Peyer's patch (tissue), 4 donors: Measurements from ENCODE around the gene KCNMA1. TPM values are rescaled to one million over a fixed set of nuclear protein-coding genes. Genes with fewer than 3 reads are reported as not detected.

Source experiments
- DNase-seq, 3 donors: peaks; one replicate each; pipeline ENCODE4 v3.0.0-alpha.2; 2017 to 2019
- H3K27ac ChIP-seq, 4 donors: fragments of 200-600 bp; sonication (generic); one replicate each; pipeline ENCODE4 v1.5.1; 2016 to 2019
- H3K27me3 ChIP-seq, 2 donors: fragments of 200-600 bp; sonication (generic); one replicate each; pipeline ENCODE4 v1.5.1; 2019
- H3K36me3 ChIP-seq, 3 donors: fragments of 200-600 bp; sonication (generic); one replicate each; pipeline ENCODE4 v1.5.1; 2016 to 2019
- H3K4me1 ChIP-seq, 4 donors: fragments of 200-600 bp; sonication (generic); one replicate each; pipeline ENCODE4 v1.5.1; 2016 to 2019
- H3K4me3 ChIP-seq, 4 donors: fragments of 200-600 bp; sonication (generic); 1 replicate in 3 of 4; 2 replicates in 1 of 4; pipeline ENCODE4 v1.5.1; 2016 to 2019; ENCODE audit warnings: mild to moderate bottlenecking in 1 of 4
- H3K9me3 ChIP-seq, 4 donors: fragments of 200-600 bp; sonication (generic); one replicate each; pipeline ENCODE4 v1.5.1; 2016 to 2019; ENCODE audit warnings: mild to moderate bottlenecking in 1 of 4
- POLR2A ChIP-seq, 2 donors: fragments of 450-650 bp; IDR thresholded peaks; one replicate each; pipeline ENCODE4 v1.5.1; 2017; ENCODE audit warnings: antibody characterized with exemption in 2 of 2, mild to moderate bottlenecking in 2 of 2, moderate library complexity in 2 of 2
- total RNA-seq, 4 donors: library from RNA; depleted of rRNA; stranded (reverse); fragments of >200 nt; gene quantifications; one replicate each; pipeline ENCODE4 v1.1.0, GENCODE V29; 2016
- TF ChIP-seq, protein P1 (sequence below), 6 experiments: fragments of 450-650 bp in 4 of 6; fragments of 200-600 bp in 2 of 6; sonication (generic) in 1 of 6; IDR thresholded peaks; one replicate each; pipeline ENCODE4 v1.5.1; 2017 to 2019; ENCODE audit warnings: antibody characterized with exemption in 6 of 6, mild to moderate bottlenecking in 3 of 6, moderate library complexity in 1 of 6

The KCNMA1 gene
- total RNA-seq, 4 donors from 2014 or later: 17.8 to 29.1 (median 23.9) TPM

DNA sequence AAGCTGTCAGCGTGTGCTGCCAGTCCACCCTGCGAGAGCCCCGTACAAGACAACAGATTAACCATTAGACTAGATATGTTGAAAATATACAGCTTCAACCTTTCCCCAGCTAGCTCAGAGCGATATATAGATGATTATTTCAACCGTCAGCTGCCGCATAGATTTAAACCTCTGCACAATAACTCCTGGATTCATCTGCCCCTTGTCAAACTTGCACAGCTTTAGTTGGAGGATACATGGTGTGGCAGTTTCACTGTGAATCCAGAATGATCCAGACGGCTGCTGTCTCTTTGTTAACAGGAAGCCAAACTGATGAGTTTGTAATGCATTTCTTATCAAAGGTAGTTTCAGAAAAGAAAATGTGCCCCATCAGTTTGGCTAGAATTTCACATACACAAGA, 659.7 kb downstream of the KCNMA1 start:
- Histone ChIP-seq H3K27ac (no peak overlapping the region), H3K4me3 (no peak overlapping the region), H3K4me1 (no peaks in the 10 kb centered on the region), H3K36me3 (no peaks in the 10 kb centered on the region), H3K27me3 (no peaks in the 10 kb centered on the region), H3K9me3 (no peaks in the 10 kb centered on the region)
- DNase-seq: no peak
- TF ChIP-seq, protein P1, sequence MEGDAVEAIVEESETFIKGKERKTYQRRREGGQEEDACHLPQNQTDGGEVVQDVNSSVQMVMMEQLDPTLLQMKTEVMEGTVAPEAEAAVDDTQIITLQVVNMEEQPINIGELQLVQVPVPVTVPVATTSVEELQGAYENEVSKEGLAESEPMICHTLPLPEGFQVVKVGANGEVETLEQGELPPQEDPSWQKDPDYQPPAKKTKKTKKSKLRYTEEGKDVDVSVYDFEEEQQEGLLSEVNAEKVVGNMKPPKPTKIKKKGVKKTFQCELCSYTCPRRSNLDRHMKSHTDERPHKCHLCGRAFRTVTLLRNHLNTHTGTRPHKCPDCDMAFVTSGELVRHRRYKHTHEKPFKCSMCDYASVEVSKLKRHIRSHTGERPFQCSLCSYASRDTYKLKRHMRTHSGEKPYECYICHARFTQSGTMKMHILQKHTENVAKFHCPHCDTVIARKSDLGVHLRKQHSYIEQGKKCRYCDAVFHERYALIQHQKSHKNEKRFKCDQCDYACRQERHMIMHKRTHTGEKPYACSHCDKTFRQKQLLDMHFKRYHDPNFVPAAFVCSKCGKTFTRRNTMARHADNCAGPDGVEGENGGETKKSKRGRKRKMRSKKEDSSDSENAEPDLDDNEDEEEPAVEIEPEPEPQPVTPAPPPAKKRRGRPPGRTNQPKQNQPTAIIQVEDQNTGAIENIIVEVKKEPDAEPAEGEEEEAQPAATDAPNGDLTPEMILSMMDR (IDR thresholded peaks at IDR 0.05): no peak
- TF ChIP-seq POLR2A (IDR thresholded peaks at IDR 0.05): no peak

DNA sequence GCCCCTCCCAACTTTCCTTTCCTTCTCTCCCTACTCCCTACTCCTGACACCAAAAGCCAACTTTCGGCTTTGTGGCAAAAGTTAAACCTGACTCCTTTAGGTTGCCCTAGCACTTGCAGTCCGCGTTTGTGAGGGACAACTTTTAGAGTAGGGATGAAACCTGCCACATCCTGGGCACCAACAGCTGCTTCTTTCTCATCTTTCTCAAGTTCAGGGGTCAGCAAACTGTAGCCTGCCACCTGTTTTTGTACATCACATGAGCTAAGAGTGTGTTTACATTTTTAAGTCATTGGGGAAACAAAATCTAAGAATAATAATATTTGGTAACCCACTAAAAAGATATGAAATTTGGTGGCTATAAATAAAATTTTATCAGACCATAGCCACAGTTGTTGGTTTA, 660.6 kb downstream of the KCNMA1 start:
- no peaks in the 10 kb centered on the region for H3K9me3 ChIP-seq
- no peak for TF ChIP-seq POLR2A (IDR thresholded peaks at IDR 0.05)
- TF ChIP-seq, protein P1 (IDR thresholded peaks at IDR 0.05): no peak
- no peak overlapping the region for H3K27ac ChIP-seq
- no peaks in the 10 kb centered on the region for H3K36me3 ChIP-seq
- no peak overlapping the region for H3K4me3 ChIP-seq
- no peak for DNase-seq
- no peaks in the 10 kb centered on the region for H3K27me3 ChIP-seq
- H3K4me1 ChIP-seq: no peaks in the 10 kb centered on the region

DNA sequence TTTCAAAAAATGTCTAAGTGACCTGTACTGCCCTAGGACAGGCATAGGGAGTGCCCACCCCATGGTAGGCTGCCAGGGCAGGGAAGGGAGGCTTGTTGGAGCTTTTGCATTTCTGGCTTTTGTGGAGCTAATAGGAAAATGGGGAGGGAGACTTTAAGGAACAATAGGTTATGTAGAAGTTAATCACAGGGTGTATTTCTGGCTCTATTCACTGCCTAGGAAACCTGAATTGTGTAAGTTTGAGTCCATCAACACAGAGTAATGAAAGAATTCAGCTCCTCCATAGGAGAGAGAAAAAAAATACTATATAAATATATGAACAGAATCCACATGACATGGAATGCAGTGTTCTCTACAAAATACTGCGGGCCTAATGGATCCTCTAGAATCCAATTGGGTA, 661.5 kb downstream of the KCNMA1 start:
- H3K4me3 ChIP-seq: no peak overlapping the region
- H3K27ac ChIP-seq: no peak overlapping the region
- no peak for DNase-seq
- no peaks in the 10 kb centered on the region for H3K36me3 ChIP-seq
- no peaks in the 10 kb centered on the region for H3K27me3 ChIP-seq
- H3K9me3 ChIP-seq: no peaks in the 10 kb centered on the region
- TF ChIP-seq, protein P1 (IDR thresholded peaks at IDR 0.05): no peak
- no peak for TF ChIP-seq POLR2A (IDR thresholded peaks at IDR 0.05)
- H3K4me1 ChIP-seq: no peaks in the 10 kb centered on the region

DNA sequence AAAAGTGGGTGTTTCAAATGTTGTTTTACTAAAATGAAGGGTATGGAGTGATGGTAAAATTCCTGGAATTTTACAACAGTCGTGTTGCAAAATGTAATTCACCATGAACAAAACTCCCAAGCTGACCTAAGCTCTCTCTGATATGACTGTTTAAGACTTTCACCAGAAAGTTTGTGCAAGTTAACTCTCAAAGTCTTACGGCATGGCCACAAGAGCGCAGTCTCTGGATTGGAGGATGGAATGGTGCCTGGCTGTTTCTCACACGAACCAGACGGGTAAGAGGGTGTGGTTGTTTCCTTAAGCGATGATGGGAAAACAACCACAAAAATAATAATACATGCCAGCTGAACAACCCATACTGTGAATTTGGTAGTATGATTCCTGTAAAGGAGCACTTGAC, 662.5 kb downstream of the KCNMA1 start:
- H3K9me3 ChIP-seq: no peaks in the 10 kb centered on the region
- DNase-seq: no peak
- no peaks in the 10 kb centered on the region for H3K36me3 ChIP-seq
- no peak for TF ChIP-seq POLR2A (IDR thresholded peaks at IDR 0.05)
- TF ChIP-seq, protein P1 (IDR thresholded peaks at IDR 0.05): no peak
- no peaks in the 10 kb centered on the region for H3K4me1 ChIP-seq
- H3K4me3 ChIP-seq: no peak overlapping the region
- no peak overlapping the region for H3K27ac ChIP-seq
- no peaks in the 10 kb centered on the region for H3K27me3 ChIP-seq

DNA sequence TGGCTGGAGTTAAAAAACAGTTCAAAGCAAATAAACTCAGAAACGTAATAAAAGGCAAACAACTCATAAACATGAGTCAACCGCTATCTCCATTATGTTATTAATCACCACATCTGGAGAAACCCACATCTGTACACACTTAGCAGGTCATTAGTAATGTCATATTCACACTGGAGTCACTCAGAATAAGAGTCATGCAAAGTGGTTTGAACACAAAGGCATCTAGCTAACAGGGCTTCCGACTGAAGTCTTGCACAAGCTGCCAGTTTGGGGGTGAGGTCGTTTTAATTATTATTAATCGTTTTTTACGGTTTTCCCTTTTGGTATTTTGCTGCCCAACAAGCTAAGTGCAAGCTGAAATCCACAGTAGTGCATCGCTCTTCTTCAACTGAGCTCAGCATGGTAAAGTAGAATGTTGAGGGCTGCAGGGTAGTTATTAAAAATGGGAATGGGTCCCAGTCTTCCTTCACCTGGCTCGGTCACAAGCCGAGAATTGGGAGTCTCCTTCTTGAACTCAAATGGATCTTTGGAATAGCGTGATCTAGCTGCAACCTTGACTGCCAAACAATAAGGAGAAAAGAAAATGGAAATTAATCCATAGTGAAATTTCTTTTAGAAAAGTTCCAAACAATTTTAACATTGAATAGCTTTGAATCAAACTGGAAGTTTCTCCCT, 663.5 kb downstream of the KCNMA1 start:
- Histone ChIP-seq H3K27me3 (no peaks in the 10 kb centered on the region), H3K36me3 (no peaks in the 10 kb centered on the region), H3K27ac (no peak overlapping the region), H3K4me1 (no peaks in the 10 kb centered on the region), H3K4me3 (no peak overlapping the region), H3K9me3 (no peaks in the 10 kb centered on the region)
- DNase-seq: no peak
- TF ChIP-seq POLR2A (IDR thresholded peaks at IDR 0.05): no peak

DNA sequence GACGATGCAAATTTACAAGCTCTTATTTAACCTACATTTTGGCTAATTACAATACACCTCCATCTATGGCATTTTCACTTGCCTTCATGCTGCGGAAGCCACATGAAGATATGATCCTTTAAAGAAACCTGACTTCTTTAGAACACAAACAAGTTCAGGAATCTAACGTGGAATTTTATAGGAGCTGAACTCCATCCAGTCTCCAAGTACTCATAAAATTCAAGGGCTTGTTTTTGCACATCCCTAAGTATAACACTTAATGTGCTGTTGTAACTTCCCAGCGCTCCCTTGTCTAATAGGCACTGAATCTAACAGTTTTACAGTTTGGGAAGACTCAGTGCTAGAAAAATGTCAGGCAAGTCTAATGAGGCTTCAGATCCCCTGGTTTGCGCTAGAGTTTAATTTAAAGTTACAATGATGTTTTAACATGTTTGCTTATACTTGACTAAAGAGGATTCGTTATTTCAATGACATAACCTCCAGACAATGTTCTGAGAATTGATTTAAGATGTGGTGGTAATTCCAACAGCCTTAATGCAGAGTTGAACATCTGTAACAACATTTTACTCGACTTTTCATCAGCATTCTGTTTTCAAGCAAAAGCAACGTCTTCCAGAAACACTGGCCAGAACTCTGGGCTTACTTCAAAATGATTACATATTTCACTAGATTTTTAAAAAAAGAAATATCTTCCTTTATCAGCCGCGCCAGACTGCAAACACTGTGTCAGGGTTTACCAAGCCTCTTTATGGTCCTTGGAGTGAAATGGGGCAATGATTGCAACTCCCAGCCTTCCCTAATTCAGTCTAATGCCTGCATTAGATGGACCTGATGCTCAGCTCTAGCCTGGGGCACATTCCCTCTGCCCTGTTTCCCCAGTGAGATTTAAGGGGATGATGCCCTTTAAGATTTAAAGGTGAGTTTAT, 664.3 kb downstream of the KCNMA1 start:
- Histone ChIP-seq H3K27me3 (no peaks in the 10 kb centered on the region), H3K4me1 (no peaks in the 10 kb centered on the region), H3K4me3 (no peak overlapping the region), H3K27ac (no peak overlapping the region), H3K36me3 (no peaks in the 10 kb centered on the region), H3K9me3 (no peaks in the 10 kb centered on the region)
- no peak for TF ChIP-seq POLR2A (IDR thresholded peaks at IDR 0.05)
- TF ChIP-seq, protein P1 (IDR thresholded peaks at IDR 0.05): no peak
- no peak for DNase-seq
